T-helper 1 cell treated with Interleukin-12 subunit alpha and Interleukin-12 subunit beta and Interleukin-4 antibody, amounts not matched to agents 30 μg/mL and 1 μg/mL, for 36 hours (primary cell): Measurements from ENCODE around the gene KLHL7.
"Not testable (repeated sequence)": the region's sequence is repeated elsewhere in the genome, so short reads cannot be mapped to it uniquely, and the experiment has no call there.

Source experiments
- H3K27ac Mint-ChIP-seq: one replicate; pipeline ENCODE4 v1.8.0; 2021; ENCODE audit warnings: mild to moderate bottlenecking, mixed read lengths
- H3K27me3 Mint-ChIP-seq: one replicate; pipeline ENCODE4 v1.8.0; 2021; ENCODE audit warnings: low read depth, mixed read lengths
- H3K36me3 Mint-ChIP-seq: one replicate; pipeline ENCODE4 v1.8.0; 2021; ENCODE audit warnings: low read depth, mixed read lengths
- H3K4me1 Mint-ChIP-seq: one replicate; pipeline ENCODE4 v1.8.0; 2021; ENCODE audit warnings: low read depth, mixed read lengths
- H3K4me3 Mint-ChIP-seq: one replicate; pipeline ENCODE4 v1.8.0; 2021; ENCODE audit warnings: mild to moderate bottlenecking, moderate library complexity, mixed read lengths
- H3K9me3 Mint-ChIP-seq: one replicate; pipeline ENCODE4 v1.8.0; 2021; ENCODE audit warnings: mixed read lengths

Gene KLHL7

DNA sequence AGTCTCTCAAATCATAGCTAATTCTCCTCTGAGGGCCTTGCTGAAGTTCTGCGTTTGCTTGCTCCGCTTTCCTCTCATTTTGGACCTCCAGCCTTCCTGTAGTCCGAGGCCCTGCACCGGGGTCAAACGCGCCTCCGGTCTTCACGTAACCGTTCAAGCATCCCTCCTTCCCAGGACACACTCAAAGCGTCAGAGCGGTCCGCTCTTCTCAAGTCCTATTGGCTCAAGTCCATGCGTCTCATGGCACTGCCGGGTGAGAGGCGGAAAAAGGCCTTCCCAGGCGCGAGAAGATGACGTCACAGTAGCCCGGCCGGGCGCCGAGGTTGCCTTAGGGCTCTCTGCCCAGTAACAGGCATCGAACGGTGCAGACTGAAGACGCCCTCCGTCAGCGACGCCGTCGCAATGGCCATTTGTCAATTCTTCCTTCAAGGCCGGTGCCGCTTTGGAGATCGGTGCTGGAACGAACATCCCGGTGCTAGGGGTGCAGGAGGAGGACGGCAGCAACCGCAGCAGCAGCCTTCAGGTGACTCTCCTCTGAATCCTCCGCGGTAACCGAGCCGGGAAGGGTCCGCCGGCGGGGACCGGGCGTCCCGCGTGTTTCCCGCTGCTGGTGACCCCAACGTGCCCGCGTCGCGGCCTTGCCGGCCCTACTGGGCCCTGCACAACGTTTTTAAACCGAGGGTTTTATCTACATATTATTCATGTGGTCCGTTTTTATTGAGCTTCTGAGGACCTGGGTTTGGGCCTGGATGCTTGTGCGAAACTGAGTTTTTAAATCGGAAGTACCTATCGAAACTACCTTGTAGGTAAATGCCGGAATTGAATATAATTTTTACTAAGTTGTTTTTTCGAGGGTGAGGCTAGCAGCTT, 76.3 kb downstream of the KLHL7 start, which contains the start of gene NUP42:
NUP42 (plus strand) TSS at position 365 of the 870 bp plus-strand sequence; CDS start at position 403, 38 bp downstream.
- Mint-ChIP-seq H3K4me3 (peak within 1 kb of the TSS; percentile 90), H3K9me3 (no peaks in the 10 kb centered on the region), H3K27me3 (peaks cover 11% of the 10 kb centered on the region), H3K4me1 (peaks cover 32% of the 10 kb centered on the region), H3K27ac (peak within 1 kb of the TSS; percentile 96), H3K36me3 (peaks cover 6% of the 10 kb centered on the region)

DNA sequence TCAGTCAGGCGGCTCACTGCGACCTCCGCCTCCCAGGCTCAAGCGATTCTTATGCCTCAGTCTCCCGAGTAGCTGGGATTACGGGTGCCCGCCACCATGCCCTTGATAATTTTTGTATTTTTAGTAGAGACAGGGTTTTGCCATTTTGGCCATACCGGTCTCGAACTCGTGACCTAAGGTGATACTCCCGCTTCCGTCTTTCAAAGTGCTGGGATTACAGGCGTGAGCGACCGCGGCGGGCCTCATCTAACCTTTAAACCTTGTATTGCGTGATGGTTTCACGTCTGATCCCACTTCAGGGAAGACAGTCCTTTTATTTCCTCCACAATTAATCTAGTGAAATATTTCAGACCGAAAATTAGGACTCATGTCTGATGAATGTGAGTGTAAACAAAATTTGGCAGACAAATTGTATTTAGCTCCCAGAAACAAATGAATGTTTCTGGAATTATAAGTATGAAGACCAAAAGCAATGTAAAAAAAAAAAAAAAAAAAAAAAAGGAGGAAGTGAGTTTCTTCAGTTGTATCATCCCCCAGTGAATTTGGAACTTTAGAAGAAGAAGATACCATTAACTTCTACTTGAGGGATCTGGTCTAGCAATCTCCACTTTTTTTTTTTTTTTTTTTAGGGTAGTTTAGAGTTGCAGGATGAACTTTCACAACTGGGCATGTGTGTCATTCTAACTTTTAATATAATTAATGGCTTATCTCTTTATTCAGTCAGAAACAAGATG, 77.9 kb downstream of the KLHL7 start:
- peak overlapping the region; percentile 70 for H3K27ac Mint-ChIP-seq
- peak overlapping the region; percentile 90 for H3K4me3 Mint-ChIP-seq
- H3K27me3 Mint-ChIP-seq, result peaks cover 7% of the 10 kb centered on the region
- peaks cover 11% of the 10 kb centered on the region for H3K36me3 Mint-ChIP-seq
- H3K9me3 Mint-ChIP-seq, result no peaks in the 10 kb centered on the region
- peaks cover 32% of the 10 kb centered on the region for H3K4me1 Mint-ChIP-seq

DNA sequence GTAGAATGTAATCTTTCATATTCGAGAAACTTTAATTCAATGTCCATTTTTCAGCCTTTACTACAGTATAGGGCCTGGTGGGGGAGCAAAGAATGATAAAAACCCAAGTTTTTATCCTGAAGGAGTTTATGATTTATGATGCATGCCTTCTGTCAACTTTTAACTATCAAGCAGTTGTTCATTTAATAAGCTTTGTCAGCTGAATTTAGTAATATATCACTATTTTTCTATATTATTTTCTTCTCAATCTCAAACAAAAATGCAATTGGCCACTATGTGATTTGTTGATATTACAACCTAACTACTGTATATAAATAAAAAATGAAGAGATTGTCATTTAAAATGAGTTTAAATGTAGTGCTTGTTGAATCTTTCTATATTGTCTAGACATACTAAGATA, 78.7 kb downstream of the KLHL7 start:
- Mint-ChIP-seq H3K4me3 (peak overlapping the region; percentile 90), H3K4me1 (peaks cover 32% of the 10 kb centered on the region), H3K27ac (no peak overlapping the region)

DNA sequence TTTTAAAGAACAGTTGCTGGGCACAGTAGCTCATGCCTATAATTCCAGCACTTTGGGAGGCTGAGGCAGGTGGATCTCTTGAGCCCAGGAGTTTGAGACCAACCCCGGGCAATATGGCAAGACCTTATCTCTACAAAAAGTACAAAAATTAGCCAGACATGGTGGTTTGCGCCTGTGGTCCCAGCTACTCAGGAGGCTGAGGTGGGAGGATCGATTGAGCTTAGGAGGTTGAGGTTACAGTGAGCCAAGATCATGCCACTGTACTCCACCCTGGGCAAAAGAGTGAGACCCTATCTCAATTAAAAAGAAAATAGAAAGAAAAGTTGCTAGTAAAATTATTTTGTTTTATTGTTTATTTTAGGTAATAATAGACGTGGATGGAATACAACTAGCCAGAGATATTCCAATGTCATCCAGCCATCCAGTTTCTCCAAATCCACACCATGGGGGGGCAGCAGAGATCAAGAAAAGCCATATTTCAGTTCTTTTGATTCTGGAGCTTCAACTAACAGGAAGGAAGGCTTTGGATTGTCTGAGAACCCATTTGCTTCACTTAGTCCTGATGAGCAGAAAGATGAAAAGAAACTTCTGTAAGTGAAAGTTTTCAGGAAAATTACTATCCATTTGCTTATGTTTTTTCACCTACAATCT, 79.2 kb downstream of the KLHL7 start:
- H3K4me1 Mint-ChIP-seq, result peaks cover 32% of the 10 kb centered on the region
- peaks cover 11% of the 10 kb centered on the region for H3K36me3 Mint-ChIP-seq
- H3K27me3 Mint-ChIP-seq, result no peaks in the 10 kb centered on the region
- H3K27ac Mint-ChIP-seq, result no peak overlapping the region
- H3K4me3 Mint-ChIP-seq, result no peak overlapping the region
- H3K9me3 Mint-ChIP-seq, result no peaks in the 10 kb centered on the region

More for the DNA sequence above, 78.7 kb downstream of the KLHL7 start:
- Mint-ChIP-seq H3K27me3 (no peaks in the 10 kb centered on the region), H3K9me3 (no peaks in the 10 kb centered on the region), H3K36me3 (peaks cover 11% of the 10 kb centered on the region)

DNA sequence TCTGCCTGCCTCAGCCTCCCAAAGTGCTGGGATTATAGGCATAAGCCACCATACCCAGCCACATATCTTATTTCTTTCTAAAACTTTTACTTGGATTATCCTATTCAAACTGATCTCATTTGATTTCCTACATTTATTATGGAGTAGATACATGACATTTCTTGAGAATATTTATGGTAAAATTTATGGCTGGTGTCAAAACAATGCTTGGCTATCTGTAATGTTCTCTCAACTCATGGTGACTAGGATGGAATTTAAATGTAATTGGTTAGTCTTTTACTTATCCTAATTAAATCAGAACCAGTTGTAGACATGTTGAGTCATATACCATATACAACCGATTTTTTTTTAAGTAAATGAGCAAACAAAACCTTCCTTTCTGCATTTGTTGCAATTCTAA, 80.4 kb downstream of the KLHL7 start:
- no peak overlapping the region for H3K27ac Mint-ChIP-seq
- no peaks in the 10 kb centered on the region for H3K9me3 Mint-ChIP-seq
- H3K4me3 Mint-ChIP-seq, result no peak overlapping the region
- H3K27me3 Mint-ChIP-seq, result no peaks in the 10 kb centered on the region
- H3K36me3 Mint-ChIP-seq, result peaks cover 13% of the 10 kb centered on the region
- H3K4me1 Mint-ChIP-seq, result peaks cover 25% of the 10 kb centered on the region

DNA sequence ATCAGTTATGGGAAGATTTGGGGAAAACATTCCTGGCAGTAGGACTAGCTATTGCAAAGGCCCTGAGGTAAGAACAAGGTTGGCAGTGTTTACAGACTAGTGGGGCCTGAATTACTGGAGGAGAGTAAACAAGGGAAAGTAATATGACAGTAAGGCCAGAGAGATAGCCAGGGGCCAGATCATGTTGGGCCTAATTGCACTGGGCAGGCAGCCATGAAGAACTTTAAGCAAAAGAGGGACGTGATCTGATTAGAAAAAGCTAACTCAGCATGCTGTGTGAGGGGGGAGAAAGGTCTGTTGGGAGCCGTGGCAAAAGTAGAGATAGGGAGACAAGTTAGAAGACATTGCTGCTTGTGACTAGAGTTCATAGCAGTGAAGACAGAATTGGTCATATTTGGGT, 85.4 kb downstream of the KLHL7 start:
- H3K27me3 Mint-ChIP-seq, result no peaks in the 10 kb centered on the region
- no peak overlapping the region for H3K27ac Mint-ChIP-seq
- no peaks in the 10 kb centered on the region for H3K4me1 Mint-ChIP-seq
- H3K4me3 Mint-ChIP-seq, result no peak overlapping the region
- no peaks in the 10 kb centered on the region for H3K9me3 Mint-ChIP-seq
- peaks cover 19% of the 10 kb centered on the region for H3K36me3 Mint-ChIP-seq

DNA sequence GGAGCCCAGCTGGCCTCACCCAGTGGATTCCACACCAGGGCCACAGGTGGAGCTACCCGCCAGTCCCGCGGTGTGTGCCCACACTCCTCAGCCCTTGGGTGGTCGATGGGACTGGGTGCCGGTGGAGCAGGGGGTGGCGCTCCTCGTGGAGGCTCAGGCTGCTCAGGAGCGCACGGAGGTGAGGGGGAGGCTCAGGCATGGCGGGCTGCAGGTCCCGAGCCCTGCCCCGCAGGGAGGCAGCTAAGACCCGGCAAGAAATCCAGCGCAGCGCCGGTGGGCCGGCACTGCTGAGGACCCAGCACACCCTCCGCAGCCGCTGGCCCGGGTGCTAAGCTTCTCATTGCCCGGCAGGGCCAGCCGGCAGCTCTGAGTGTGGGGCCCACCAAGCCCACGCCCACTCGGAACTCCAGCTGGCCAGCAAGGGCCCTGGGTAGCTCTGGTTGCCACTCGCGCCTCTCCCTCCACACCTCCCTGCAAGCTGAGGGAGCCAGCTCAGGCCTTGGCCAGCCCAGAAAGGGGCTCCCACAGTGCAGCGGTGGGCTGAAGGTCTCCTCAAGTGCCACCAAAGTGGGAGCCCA, 88.2 kb downstream of the KLHL7 start:
- H3K9me3 Mint-ChIP-seq, H3K4me1 Mint-ChIP-seq, H3K4me3 Mint-ChIP-seq, H3K27me3 Mint-ChIP-seq, H3K27ac Mint-ChIP-seq: not testable (repeated sequence)
- peaks cover 23% of the 10 kb centered on the region for H3K36me3 Mint-ChIP-seq

DNA sequence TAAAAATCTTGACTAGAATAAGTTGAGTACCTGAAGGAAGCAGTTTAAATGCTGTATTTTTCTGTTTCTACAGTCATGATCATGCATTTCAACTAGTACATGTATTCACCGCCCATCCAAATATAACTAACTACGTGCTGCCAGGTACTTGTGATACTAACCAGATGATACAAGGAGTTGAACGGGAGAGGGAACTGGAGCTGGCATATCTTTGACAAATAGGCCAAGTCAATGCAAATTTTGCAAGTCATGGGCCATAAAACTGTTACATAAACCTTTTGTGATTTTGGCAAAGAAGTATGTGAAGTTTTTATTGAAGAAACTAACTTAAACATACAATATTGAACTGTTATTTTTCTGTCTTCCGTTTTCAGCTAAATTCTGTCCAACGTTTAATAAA, 90.7 kb downstream of the KLHL7 start:
- Mint-ChIP-seq H3K9me3 (no peaks in the 10 kb centered on the region), H3K36me3 (peaks cover 29% of the 10 kb centered on the region), H3K27ac (no peak overlapping the region), H3K4me3 (no peak overlapping the region), H3K4me1 (no peaks in the 10 kb centered on the region), H3K27me3 (no peaks in the 10 kb centered on the region)

DNA sequence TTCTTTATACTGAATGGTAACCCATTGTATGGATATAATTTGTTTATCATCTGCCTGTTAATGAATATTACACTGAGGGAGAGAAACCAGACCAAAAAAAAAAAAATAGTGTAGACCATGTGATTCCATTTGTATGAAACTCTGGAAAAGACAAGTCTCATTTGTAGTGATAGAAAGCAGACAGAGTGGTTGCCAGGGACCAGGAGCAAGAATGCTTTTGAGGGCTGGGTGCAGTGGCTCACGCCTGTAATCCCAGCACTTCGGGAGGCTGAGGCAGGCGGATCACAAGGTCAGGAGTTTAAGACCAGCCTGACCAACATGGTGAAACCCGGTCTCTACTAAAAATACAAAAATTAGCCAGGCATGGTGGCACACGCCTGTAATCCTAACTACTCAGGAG, 92.2 kb downstream of the KLHL7 start:
- not testable (repeated sequence) for H3K4me3 Mint-ChIP-seq, H3K27me3 Mint-ChIP-seq, H3K4me1 Mint-ChIP-seq, H3K27ac Mint-ChIP-seq, H3K9me3 Mint-ChIP-seq
- peaks cover 30% of the 10 kb centered on the region for H3K36me3 Mint-ChIP-seq

DNA sequence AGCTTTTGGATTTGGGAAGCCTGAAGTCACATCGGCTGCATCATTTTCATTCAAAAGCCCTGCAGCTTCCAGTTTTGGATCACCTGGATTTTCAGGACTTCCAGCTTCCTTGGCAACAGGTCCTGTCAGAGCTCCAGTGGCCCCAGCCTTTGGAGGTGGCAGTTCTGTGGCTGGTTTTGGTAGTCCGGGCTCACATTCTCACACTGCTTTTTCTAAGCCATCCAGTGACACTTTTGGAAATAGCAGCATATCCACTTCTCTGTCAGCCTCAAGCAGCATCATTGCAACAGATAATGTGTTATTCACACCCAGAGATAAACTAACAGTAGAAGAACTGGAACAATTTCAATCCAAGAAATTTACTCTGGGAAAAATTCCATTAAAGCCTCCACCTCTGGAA, 94.7 kb downstream of the KLHL7 start:
- Mint-ChIP-seq H3K27me3 (peaks cover 6% of the 10 kb centered on the region), H3K36me3 (peaks cover 38% of the 10 kb centered on the region), H3K4me3 (no peak overlapping the region), H3K27ac (no peak overlapping the region), H3K4me1 (peaks cover 2% of the 10 kb centered on the region), H3K9me3 (no peaks in the 10 kb centered on the region)

DNA sequence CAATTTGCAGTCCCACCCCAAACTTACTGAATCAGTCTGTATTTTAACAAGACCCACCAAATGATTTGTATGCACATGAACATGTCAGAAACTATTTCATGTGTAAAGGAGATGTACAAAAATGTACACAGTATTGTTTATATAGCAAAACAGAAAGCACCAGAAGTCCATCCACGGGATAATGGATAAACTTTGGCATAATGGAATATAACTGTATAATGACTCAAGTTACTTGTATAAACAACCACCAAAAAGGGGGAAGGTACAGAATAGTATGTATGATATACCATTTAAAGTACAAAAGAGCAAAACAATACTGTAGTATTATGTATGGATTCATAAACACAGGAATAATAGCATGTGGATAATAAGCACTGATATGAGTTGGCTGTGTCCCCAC, 98.7 kb downstream of the KLHL7 start:
- no peaks in the 10 kb centered on the region for H3K9me3 Mint-ChIP-seq
- peaks cover 32% of the 10 kb centered on the region for H3K27me3 Mint-ChIP-seq
- peaks cover 36% of the 10 kb centered on the region for H3K36me3 Mint-ChIP-seq
- H3K4me3 Mint-ChIP-seq, result no peak overlapping the region
- H3K4me1 Mint-ChIP-seq, result peaks cover 6% of the 10 kb centered on the region
- no peak overlapping the region for H3K27ac Mint-ChIP-seq

DNA sequence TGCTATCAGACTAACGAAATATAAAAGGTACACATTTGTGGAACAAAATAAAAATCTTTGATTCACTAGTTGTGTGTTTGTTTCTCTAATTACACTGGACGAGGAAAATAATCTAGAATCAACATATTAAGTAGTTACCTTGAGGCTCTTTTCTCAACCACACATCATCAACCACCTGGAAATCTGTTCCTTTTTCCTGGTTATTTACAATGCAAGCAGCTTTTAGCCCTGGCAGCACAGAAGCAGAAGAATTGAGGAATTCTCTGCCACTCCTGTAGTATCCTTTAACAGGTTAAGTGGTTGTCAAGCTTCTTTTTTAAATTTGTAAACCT, 100.0 kb downstream of the KLHL7 start:
- Mint-ChIP-seq H3K36me3 (peaks cover 28% of the 10 kb centered on the region), H3K4me3 (no peak overlapping the region)

DNA sequence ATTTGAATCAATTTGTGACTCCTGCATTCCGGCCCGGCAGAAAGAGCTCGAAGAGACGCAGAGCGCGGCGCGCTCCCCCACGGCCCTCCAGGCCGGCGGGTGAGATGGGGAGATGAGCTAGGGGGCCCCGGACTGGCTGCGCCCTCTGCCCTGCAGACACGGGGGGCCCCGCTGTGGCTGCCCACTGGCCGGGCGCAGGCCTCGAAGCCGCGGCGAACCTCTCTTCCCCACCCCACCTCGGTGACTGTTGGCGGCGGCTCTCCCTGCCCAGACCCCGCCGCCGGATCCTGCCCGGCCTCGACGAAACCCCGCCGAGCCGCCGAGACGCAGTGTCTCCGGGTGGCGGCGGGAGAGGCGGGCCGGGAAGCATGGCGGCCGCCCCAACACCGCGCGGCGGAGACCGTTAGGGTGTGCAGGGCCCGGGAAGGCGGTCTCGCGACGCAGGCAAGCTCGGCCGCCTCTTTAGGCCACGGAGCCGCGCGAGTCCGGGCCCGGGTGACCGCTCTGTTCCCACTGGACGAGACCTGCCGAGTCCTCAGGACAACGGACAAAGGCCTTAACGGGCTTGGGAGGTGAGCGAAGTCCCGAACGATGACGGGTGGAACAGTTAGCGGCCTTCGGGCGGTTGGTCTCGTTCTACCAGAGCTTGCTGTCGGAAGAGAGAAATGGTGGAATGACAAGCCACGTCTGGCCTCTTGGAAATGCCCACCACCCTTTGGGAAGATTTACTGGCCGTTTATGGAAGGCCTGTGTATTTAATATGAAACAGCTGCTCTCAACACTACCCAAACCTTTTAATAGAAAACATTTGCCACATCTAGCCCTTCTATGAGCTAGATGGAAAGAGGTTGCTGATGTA, 100.6 kb downstream of the KLHL7 start:
- Mint-ChIP-seq H3K9me3 (no peaks in the 10 kb centered on the region), H3K4me3 (no peak overlapping the region)

More for the DNA sequence above, 100.0 kb downstream of the KLHL7 start:
- Mint-ChIP-seq H3K27ac (no peak overlapping the region), H3K27me3 (peaks cover 32% of the 10 kb centered on the region), H3K4me1 (peaks cover 6% of the 10 kb centered on the region), H3K9me3 (no peaks in the 10 kb centered on the region)

DNA sequence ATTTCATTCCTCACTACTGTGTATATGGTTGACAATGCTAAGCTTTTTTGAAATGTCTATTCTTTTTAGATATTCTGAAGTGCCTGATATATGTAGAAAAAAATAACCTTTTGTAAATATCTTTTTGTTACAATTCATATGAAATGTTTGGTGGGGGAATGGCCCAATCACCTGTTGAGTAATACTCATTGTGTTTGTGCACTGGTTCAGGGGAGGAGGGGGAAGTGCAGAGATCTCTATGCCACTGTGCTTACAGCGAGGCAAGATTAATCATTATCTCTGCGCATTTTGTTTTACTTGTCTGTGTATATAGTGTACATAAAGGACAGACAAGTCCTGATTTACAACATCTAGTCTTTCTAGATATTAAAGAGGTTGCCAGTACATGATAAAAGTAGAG, 101.4 kb downstream of the KLHL7 start:
- no peak overlapping the region for H3K27ac Mint-ChIP-seq
- peaks cover 35% of the 10 kb centered on the region for H3K27me3 Mint-ChIP-seq
- H3K4me1 Mint-ChIP-seq, result peaks cover 6% of the 10 kb centered on the region
- peaks cover 22% of the 10 kb centered on the region for H3K36me3 Mint-ChIP-seq
- H3K9me3 Mint-ChIP-seq, result no peaks in the 10 kb centered on the region
- no peak overlapping the region for H3K4me3 Mint-ChIP-seq

More for the DNA sequence above, 100.6 kb downstream of the KLHL7 start:
- Mint-ChIP-seq H3K36me3 (peaks cover 27% of the 10 kb centered on the region), H3K27ac (no peak overlapping the region), H3K4me1 (peaks cover 6% of the 10 kb centered on the region), H3K27me3 (peaks cover 35% of the 10 kb centered on the region)
